ENCODE measurements around the gene OR51D1.

The OR51D1 gene

DNA sequence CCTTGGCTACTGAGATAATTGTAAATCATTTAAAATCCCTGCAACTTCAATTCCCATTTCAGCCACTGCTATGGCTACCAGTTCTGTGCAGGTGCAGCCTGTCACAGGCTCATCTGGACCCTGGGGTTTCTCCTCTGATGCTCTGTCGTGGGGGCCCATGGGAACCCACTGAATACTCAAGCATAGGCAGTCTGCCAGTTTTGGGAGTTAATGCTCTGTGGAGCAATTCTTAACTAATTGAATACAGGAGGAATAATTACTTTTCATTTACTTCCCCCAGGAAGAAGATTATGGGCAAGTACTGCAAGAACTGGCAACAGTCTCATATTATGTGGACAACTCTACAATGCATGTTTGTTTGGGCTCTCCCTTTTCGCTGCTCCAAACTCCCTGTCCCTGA lies 34.5 kb downstream of the OR51D1 start:
- DNase-seq (ENCODE audit: low read depth in 1 of 2, low spot score in 1 of 2): no peak
- TF ChIP-seq, protein P1, sequence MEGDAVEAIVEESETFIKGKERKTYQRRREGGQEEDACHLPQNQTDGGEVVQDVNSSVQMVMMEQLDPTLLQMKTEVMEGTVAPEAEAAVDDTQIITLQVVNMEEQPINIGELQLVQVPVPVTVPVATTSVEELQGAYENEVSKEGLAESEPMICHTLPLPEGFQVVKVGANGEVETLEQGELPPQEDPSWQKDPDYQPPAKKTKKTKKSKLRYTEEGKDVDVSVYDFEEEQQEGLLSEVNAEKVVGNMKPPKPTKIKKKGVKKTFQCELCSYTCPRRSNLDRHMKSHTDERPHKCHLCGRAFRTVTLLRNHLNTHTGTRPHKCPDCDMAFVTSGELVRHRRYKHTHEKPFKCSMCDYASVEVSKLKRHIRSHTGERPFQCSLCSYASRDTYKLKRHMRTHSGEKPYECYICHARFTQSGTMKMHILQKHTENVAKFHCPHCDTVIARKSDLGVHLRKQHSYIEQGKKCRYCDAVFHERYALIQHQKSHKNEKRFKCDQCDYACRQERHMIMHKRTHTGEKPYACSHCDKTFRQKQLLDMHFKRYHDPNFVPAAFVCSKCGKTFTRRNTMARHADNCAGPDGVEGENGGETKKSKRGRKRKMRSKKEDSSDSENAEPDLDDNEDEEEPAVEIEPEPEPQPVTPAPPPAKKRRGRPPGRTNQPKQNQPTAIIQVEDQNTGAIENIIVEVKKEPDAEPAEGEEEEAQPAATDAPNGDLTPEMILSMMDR (IDR thresholded peaks at IDR 0.05; ENCODE audit: insufficient read depth, low read length): no peak
- TF ChIP-seq, protein P2, sequence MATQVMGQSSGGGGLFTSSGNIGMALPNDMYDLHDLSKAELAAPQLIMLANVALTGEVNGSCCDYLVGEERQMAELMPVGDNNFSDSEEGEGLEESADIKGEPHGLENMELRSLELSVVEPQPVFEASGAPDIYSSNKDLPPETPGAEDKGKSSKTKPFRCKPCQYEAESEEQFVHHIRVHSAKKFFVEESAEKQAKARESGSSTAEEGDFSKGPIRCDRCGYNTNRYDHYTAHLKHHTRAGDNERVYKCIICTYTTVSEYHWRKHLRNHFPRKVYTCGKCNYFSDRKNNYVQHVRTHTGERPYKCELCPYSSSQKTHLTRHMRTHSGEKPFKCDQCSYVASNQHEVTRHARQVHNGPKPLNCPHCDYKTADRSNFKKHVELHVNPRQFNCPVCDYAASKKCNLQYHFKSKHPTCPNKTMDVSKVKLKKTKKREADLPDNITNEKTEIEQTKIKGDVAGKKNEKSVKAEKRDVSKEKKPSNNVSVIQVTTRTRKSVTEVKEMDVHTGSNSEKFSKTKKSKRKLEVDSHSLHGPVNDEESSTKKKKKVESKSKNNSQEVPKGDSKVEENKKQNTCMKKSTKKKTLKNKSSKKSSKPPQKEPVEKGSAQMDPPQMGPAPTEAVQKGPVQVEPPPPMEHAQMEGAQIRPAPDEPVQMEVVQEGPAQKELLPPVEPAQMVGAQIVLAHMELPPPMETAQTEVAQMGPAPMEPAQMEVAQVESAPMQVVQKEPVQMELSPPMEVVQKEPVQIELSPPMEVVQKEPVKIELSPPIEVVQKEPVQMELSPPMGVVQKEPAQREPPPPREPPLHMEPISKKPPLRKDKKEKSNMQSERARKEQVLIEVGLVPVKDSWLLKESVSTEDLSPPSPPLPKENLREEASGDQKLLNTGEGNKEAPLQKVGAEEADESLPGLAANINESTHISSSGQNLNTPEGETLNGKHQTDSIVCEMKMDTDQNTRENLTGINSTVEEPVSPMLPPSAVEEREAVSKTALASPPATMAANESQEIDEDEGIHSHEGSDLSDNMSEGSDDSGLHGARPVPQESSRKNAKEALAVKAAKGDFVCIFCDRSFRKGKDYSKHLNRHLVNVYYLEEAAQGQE (IDR thresholded peaks at IDR 0.05; ENCODE audit: insufficient replicate concordance, low read depth): no peak
- TF ChIP-seq GABPA (IDR thresholded peaks at IDR 0.05; ENCODE audit: low read depth) (no peak), POLR2AphosphoS5 (IDR thresholded peaks at IDR 0.05; ENCODE audit: low read depth) (no peak), SPI1 (IDR thresholded peaks at IDR 0.05; ENCODE audit: borderline replicate concordance, low read depth) (no peak)
- H3K27me3 ChIP-seq (ENCODE audit: insufficient read depth, poor library complexity, severe bottlenecking): no peaks in the 10 kb centered on the region
- H3K27ac ChIP-seq (replicated peaks): no peak overlapping the region
- no peak overlapping the region for H3K4me3 ChIP-seq (replicated peaks; ENCODE audit: insufficient read depth, low read length)

DNA sequence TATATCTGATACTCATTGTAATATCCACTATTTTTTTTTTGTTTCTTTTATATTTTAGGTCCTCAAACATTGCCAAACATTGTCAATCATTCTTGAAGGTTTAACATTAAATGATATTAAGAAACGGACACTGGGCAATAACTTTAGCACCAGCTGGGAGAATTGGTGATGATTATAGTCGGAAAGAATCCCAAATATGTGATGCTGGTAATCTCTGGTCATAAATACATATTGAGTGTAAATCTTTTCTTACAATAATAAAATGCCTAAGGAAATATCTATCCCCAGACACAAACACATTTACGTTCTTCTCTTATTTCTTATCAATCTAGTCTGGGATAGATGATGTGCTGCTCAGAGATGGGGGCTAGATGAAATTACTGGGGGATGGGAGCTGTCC lies 35.2 kb downstream of the OR51D1 start:
- H3K4me3 ChIP-seq (replicated peaks; ENCODE audit: insufficient read depth, low read length): no peak overlapping the region
- DNase-seq (ENCODE audit: low read depth in 1 of 2, low spot score in 1 of 2): no peak
- no peak overlapping the region for H3K27ac ChIP-seq (replicated peaks)
- TF ChIP-seq GABPA (IDR thresholded peaks at IDR 0.05; ENCODE audit: low read depth) (no peak), SPI1 (IDR thresholded peaks at IDR 0.05; ENCODE audit: borderline replicate concordance, low read depth) (no peak), POLR2AphosphoS5 (IDR thresholded peaks at IDR 0.05; ENCODE audit: low read depth) (no peak)
- TF ChIP-seq, protein P1 (IDR thresholded peaks at IDR 0.05; ENCODE audit: insufficient read depth, low read length): no peak
- TF ChIP-seq, protein P2 (IDR thresholded peaks at IDR 0.05; ENCODE audit: insufficient replicate concordance, low read depth): no peak
- no peaks in the 10 kb centered on the region for H3K27me3 ChIP-seq (ENCODE audit: insufficient read depth, poor library complexity, severe bottlenecking)

DNA sequence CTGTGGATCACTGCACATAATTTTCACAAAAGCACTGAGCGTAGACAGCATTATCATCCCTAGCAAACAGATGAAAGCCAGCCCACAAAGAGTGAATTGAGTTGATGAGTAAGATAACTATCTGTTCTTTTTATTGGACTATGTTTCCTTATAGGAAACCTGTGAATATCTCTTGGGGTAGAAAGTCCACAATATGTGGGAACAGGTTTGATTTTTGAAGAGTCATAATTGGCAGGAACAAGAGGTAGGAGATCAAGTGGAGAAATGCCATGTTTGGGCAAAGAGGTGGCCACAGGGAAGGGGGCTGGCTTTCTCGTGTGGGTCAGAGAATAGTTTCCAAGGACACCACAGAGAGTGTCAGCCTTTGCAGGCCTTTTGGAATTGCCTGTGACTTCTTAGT lies 36.5 kb downstream of the OR51D1 start:
- TF ChIP-seq GABPA (IDR thresholded peaks at IDR 0.05; ENCODE audit: low read depth): no peak
- TF ChIP-seq, protein P2 (IDR thresholded peaks at IDR 0.05; ENCODE audit: insufficient replicate concordance, low read depth): no peak
- no peak for TF ChIP-seq SPI1 (IDR thresholded peaks at IDR 0.05; ENCODE audit: borderline replicate concordance, low read depth)
- TF ChIP-seq, protein P1 (IDR thresholded peaks at IDR 0.05; ENCODE audit: insufficient read depth, low read length): no peak
- no peak for TF ChIP-seq POLR2AphosphoS5 (IDR thresholded peaks at IDR 0.05; ENCODE audit: low read depth)
- Histone ChIP-seq H3K27me3 (ENCODE audit: insufficient read depth, poor library complexity, severe bottlenecking) (no peaks in the 10 kb centered on the region), H3K4me3 (replicated peaks; ENCODE audit: insufficient read depth, low read length) (no peak overlapping the region), H3K27ac (replicated peaks) (no peak overlapping the region)
- DNase-seq (ENCODE audit: low read depth in 1 of 2, low spot score in 1 of 2): no peak
